Neural cell (in vitro differentiated cells): ENCODE data around the gene MDP1.
A peak's percentile ranks its signal among the peaks of the same experiment; 100 is the strongest.

Experiments
- EP300 ChIP-seq: fragments of 450-650 bp; conservative IDR thresholded peaks from 2 replicates; pipeline ENCODE4 v1.6.1; 2014; ENCODE audit warnings: antibody characterized with exemption, mild to moderate bottlenecking, moderate library complexity; ENCODE audit not compliant: poor library complexity, severe bottlenecking
- EZH2 ChIP-seq: fragments of 200-600, 300-800 bp; shearing (Covaris generic), sonication (generic); IDR thresholded peaks from 2 replicates; pipeline ENCODE4 v1.6.1; 2014; ENCODE audit warnings: antibody characterized with exemption, low read length, borderline replicate concordance, mild to moderate bottlenecking; ENCODE audit not compliant: insufficient read depth, poor library complexity, severe bottlenecking
- POLR2AphosphoS5 ChIP-seq: IDR thresholded peaks from 2 replicates; pipeline ENCODE4 v1.6.1; 2012
- RAD21 ChIP-seq: fragments of 450-650 bp; conservative IDR thresholded peaks from 2 replicates; pipeline ENCODE4 v1.6.1; 2014; ENCODE audit warnings: antibody characterized with exemption, mild to moderate bottlenecking, moderate library complexity
- SMC3 ChIP-seq: fragments of 450-650 bp; conservative IDR thresholded peaks from 2 replicates; pipeline ENCODE4 v1.6.1; 2014; ENCODE audit warnings: antibody characterized with exemption, mild to moderate bottlenecking, moderate library complexity; ENCODE audit not compliant: poor library complexity
- TF ChIP-seq, protein P1 (sequence below): fragments of 450-650 bp; IDR thresholded peaks from 2 replicates; pipeline ENCODE4 v1.5.1; 2014; ENCODE audit warnings: antibody characterized with exemption, mild to moderate bottlenecking, moderate library complexity; ENCODE audit not compliant: poor library complexity, severe bottlenecking
- TF ChIP-seq, protein P2 (sequence below): IDR thresholded peaks from 2 replicates; pipeline ENCODE4 v1.6.1; 2012; ENCODE audit warnings: borderline replicate concordance

DNA sequence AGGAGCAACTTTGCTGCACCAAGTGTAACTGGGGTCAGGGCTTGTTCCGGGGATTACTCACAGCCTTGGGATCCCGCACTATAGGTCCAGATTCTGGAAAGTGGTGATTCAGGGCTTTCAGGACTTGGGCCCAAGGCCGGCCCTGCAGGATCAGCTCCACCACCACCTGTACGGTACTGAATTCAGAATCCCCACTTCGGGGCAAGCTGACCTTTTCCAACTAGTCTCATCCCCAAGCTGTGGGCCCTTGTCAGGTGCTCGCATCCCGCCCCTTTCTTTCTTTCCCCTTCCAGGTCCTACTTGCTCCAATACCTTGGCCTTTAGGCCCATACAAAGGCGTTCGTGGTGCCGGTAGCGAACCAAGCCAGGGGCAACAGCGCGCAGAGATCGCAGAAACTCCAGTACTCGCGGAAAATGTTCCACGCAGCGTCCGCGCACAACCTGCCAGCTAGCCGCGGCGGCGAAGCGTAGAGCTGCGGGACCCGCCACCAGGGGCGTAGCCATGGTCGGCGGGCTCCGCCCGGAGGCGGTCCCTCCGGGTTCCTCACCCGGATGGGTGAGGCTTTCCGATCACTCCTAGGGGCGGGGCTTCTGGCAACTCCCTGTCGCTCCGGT, 26.1 kb upstream of the MDP1 start:
- TF ChIP-seq EZH2 (no peak), RAD21 (no peak), EP300 (no peak), POLR2AphosphoS5 (no peak), SMC3 (no peak)
- TF ChIP-seq, protein P1, sequence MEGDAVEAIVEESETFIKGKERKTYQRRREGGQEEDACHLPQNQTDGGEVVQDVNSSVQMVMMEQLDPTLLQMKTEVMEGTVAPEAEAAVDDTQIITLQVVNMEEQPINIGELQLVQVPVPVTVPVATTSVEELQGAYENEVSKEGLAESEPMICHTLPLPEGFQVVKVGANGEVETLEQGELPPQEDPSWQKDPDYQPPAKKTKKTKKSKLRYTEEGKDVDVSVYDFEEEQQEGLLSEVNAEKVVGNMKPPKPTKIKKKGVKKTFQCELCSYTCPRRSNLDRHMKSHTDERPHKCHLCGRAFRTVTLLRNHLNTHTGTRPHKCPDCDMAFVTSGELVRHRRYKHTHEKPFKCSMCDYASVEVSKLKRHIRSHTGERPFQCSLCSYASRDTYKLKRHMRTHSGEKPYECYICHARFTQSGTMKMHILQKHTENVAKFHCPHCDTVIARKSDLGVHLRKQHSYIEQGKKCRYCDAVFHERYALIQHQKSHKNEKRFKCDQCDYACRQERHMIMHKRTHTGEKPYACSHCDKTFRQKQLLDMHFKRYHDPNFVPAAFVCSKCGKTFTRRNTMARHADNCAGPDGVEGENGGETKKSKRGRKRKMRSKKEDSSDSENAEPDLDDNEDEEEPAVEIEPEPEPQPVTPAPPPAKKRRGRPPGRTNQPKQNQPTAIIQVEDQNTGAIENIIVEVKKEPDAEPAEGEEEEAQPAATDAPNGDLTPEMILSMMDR: peak; percentile 65
- TF ChIP-seq, protein P2, sequence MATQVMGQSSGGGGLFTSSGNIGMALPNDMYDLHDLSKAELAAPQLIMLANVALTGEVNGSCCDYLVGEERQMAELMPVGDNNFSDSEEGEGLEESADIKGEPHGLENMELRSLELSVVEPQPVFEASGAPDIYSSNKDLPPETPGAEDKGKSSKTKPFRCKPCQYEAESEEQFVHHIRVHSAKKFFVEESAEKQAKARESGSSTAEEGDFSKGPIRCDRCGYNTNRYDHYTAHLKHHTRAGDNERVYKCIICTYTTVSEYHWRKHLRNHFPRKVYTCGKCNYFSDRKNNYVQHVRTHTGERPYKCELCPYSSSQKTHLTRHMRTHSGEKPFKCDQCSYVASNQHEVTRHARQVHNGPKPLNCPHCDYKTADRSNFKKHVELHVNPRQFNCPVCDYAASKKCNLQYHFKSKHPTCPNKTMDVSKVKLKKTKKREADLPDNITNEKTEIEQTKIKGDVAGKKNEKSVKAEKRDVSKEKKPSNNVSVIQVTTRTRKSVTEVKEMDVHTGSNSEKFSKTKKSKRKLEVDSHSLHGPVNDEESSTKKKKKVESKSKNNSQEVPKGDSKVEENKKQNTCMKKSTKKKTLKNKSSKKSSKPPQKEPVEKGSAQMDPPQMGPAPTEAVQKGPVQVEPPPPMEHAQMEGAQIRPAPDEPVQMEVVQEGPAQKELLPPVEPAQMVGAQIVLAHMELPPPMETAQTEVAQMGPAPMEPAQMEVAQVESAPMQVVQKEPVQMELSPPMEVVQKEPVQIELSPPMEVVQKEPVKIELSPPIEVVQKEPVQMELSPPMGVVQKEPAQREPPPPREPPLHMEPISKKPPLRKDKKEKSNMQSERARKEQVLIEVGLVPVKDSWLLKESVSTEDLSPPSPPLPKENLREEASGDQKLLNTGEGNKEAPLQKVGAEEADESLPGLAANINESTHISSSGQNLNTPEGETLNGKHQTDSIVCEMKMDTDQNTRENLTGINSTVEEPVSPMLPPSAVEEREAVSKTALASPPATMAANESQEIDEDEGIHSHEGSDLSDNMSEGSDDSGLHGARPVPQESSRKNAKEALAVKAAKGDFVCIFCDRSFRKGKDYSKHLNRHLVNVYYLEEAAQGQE: no peak
